HG03469 (cell line): ENCODE data around the gene GCAT.

Experiments used
- ATAC-seq: cut with Tn5 transposase; IDR thresholded peaks from one replicate; pipeline ENCODE4 v1.9.1; 2021; ENCODE audit warnings: mild to moderate bottlenecking, moderate library complexity, moderate number of reproducible peaks; ENCODE audit not compliant: unreplicated experiment

GCAT gene

DNA sequence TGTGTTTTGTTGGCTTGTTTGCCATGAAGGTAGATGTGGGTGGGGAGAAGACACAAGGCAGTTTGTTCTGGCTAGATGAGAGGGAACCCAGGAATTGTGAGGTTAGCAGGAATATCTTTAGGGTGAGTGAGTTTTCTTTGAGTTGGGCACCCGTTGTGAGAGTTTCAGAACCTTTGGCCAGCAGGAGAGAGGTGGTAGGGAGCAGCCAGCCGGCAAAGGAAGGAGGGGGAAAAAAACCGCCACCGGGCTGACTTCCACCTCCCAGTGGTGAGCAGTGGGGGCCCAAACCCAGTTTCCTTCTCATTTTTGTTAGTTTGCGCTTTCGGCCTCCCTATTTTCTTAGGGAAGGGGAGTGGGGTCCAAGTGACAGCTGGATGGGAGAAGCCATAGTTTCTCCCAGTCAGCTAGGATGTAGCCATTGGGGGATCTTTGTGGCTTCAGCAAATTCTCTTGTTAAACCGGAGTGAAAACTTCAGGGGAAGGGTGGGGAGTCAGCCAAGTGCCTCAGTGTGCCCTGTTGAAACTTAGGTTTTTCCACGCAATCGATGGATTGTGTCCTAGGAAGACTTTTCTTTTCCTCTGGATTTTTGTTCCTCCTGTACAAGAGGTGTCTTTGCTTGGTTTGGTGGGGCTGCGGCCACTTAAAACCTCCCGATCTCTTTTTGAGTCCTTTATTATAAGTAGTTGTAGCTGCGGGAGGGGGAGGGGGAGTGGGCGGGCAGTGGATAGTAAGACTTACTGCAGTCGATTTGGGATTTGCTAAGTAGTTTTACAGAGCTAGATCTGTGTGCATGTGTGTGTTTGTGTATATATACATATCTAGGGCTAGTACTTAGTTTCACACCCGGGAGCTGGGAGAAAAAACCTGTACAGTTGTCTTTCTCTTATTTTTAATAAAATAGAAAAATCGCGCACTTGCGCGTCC lies 1.1 kb upstream of the GCAT start:
- ATAC-seq, result no peak

DNA sequence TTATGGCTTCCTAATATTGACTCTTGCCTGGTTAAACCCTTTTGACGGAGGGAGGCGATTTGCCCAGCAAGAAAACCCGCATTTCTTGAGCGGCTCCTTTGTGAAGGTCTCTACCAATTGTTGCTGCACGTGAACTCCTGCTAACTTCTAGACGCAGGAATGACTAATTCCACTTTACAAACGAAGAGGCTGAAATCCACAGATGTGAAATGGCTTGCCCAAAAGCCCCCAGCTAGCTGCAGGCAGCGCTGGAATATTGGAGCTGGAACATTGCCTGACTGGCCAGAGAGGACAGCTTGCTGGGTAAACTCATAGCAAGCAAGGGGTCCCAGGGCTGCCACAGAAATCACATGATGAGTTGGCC lies 542 bp downstream of the GCAT start:
- no peak for ATAC-seq

DNA sequence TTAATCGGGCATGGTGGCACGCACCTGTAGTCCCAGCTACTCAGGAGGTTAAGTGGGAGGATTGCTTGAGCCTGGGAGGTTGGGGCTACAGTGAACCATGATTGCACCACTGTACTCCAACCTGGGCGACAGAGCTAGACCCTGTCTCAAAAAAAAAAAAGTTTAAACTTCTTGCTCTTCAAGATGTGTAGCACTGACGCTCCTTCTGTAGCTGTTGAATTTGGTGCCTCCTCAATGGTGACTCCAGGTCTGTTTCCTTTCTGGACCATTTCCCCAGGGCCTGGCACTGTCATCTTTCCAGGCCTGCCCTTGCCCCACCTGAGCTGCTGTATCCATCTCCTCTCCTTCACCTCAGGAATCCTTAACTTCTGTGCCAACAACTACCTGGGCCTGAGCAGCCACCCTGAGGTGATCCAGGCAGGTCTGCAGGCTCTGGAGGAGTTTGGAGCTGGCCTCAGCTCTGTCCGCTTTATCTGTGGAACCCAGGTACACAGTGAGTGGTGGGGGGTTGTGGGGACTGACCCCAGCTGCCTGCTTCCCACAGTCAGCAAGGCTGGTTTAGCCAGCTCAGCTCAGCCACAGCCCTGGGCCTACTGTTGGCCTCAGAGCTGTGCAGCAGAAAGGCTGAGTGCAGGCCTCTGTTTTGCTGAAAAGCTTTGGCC lies 2.1 kb downstream of the GCAT start:
- no peak for ATAC-seq

DNA sequence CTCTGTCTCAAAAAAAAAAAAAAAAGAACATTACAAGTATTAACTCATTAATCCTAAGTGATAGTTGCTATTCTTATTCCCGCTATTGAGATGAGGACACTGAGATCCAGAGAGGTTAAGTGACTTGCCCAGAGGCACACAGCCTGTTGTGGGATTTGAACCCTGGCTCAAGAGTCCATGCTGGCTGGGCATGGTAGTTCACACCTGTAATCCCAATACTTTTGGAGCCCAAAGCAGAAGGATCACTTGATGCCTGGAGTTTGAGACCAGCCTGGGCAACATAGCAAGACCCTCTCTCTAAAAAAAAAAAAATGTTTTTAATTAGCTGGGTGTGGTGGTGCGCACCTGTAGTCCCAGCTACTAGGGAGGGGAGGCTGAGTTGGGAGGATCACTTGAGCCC lies 4.1 kb downstream of the GCAT start:
- no peak for ATAC-seq

DNA sequence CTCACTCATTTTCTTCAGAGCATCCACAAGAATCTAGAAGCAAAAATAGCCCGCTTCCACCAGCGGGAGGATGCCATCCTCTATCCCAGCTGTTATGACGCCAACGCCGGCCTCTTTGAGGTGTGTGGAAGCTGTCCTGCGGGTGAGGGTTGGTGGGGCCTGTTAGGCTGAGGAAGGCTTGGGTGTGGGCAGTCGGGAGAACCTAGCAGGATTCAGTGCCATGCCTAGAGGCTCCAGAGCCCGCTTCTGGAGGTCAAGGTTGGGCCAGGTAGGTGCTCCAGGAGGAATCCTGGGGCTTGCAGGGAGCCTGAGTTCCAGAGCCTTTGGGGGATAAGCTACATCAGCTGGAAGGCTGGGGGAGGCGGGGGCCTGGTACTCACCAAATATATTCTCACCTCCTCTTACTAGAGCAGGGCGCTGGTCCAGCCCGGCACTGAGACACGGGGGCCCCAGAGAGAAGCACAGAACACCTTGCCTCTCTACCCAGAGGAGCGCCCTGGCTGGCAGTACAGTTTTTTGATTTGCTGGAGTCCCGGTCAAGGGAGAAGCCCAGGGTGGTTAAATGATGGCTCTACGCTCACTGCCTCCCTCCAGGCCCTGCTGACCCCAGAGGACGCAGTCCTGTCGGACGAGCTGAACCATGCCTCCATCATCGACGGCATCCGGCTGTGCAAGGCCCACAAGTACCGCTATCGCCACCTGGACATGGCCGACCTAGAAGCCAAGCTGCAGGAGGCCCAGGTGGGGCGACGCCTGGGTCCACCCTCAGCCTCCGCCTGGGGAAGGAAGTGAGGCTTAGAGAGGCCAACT lies 5.3 kb downstream of the GCAT start:
- no peak for ATAC-seq

DNA sequence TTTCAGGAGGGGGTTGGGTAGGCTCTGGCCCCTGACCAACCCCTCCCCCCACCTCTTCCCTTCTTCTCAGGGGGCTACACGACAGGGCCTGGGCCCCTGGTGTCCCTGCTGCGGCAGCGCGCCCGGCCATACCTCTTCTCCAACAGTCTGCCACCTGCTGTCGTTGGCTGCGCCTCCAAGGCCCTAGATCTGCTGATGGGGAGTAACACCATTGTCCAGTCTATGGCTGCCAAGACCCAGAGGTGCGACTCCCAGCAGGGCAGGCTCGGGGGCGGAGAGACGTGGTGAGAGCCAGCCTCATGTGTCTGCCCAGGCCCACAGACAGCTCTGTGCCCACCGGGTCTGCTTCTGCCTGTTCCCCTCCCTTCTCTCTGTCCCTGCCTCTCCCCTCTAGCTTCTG lies 7.9 kb downstream of the GCAT start:
- no peak for ATAC-seq

DNA sequence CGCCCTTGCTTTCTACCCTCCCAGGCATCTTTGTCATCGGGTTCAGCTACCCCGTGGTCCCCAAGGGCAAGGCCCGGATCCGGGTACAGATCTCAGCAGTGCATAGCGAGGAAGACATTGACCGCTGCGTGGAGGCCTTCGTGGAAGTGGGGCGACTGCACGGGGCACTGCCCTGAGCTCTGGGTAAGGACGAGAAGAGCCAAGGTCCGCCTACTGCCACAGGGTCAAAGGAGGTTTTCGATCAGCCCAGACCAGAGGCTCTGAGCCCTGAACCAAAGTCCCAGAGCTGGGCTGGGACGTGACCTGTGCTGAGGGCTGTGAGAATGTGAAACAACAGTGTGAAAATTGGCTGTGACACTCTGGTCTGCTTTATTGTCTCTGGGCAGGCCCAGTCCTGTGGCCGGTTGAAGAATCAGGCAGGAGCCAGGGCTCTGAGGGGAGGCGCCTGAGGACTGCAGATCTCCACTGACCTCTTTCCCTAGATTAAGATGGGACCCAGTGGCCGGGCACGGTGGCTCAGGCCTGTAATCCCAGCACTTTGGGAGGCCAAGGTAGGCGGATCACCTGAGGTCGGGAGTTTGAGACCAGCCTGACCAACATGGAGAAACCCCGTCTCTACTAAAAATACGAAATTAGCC lies 8.9 kb downstream of the GCAT start:
- ATAC-seq, result no peak

DNA sequence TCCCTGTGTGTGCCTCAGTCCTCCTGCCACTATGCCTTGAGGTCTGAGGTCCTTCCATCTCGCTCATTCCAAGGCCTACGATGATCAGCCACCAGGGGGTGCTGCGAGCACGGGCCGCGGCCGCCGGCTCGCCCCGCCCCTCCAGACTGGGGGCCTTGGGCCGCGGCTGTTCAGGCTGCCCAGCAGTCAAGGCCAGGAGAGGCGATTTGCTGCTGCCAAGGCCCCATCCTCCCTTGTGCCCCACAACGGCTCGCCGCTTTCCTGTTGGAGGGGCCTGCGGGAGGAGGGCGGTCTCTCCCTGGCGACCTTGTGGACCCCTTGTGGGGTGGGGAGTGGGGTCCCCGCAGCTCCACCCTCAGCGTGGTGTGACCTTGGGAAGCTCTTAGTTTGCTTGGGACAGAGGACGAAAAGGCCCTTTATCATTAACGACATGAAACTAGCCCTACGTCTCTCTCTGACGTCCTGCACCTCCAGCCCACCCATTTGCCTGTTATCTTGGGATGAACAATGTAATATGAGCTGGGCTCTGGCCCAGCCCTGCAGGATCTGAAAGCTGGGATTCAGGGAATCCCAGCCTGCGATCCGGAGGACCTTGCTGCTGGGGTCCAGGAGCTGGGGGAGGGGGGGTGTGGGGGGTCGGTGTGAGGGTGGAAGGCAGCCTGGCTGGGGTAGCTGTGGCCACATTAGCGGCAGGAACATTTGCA lies 10.1 kb downstream of the GCAT start:
- ATAC-seq, result no peak

DNA sequence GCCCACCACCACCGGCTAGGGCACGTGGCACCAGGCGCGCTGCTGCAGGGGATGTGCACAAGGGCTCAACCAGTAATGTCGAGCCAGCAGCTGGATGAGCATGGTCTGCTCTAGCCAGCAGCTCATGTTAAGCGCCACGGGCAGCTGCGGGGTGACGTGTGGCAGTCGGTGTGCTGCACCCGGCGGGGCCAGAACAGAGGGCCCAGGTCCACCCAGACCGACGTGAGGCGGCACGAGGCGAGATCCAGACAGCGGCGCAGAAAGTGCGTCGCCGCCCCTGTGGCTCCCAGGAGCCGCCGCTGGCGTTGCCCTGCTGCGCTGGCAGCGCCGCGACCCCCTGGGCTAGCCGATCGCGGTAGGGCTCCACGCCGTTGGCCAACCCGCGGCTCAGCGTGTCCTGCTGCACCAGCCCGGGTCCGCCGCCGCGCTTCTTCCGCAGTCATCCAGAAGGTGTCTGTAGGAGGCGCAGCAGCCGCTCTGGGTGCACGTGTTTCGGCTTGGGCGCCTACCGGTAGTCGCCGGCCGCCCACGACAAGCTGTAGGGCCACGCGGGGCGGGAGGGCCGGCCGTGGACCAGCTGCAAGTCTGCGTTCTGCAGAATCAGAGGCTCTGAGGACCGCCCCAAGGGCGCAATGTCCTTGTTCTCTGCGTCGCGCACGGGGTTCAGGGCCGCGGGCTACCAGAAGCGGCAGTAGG lies 10.8 kb downstream of the GCAT start:
- ATAC-seq, result no peak

DNA sequence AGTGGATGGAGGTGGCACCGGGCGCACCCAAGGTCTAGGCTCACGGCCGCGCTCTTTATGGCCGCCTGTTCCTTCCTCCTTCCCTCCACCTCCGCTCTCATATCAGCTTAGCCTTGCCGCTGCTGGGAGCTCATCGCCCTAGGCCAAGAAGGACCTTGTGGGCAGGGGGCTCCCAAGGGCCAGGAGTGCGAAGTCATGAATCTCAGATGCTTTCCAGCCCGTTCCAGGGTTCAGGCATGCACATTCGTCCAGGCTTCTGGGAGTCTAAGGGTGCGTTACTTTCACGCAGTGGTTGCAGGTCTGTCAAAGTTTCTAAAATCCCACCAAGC lies 11.3 kb downstream of the GCAT start:
- ATAC-seq, result no peak

DNA sequence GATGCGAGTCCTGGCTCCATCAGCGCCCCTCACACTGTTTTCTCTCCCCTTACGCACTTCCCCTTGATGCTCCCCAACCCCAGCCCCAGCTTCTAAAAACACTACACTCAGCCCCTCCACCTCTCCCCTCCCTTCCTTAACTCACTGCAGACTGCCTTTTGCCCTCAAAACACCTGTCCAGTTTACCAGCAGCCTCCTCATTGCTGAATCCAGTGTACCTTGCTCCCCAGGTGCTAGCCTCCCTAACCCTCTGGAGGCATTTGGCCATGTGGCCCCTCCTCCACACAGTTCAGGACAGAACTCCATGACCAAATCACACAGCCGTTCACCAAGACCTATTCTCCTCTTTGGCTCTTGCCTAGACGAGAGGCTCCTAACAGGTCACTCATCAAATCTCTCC lies 12.6 kb downstream of the GCAT start:
- ATAC-seq, result no peak

DNA sequence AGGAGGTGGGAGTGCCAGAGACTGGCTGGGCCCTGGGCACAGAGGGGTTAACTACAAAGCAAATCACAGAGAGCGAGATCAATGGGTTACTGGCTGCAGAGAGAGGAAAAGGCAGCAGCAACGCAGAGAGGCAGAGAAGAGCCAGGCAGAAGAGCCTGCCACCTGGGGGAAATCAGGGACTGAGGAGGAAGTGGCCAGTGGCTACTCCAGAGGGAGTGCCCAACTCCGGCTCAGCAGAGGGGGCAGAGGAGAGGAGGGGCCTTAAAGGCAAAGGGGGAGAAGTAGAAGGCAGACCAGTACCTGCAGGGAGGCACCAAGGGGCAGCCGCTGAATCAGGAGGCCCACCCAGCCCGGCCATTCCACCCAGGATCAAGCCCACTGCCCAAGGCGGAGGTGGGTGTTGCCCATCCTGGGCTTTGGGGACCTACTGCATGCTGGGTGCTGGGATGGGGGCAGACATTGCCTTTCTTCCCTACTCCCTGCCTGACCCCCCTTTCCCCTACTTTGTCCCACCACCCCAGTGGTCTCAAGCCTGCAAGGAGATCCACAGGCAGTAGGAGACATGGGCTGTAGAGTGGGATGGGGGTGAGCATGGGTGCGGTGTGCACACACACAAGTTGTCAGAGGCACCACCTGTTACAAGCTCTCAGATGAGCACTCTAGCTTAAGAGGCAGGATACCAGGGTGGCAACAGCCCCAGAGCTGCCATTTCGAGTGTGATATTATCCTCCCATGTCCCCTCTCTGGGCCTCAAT lies 14.5 kb downstream of the GCAT start:
- no peak for ATAC-seq

DNA sequence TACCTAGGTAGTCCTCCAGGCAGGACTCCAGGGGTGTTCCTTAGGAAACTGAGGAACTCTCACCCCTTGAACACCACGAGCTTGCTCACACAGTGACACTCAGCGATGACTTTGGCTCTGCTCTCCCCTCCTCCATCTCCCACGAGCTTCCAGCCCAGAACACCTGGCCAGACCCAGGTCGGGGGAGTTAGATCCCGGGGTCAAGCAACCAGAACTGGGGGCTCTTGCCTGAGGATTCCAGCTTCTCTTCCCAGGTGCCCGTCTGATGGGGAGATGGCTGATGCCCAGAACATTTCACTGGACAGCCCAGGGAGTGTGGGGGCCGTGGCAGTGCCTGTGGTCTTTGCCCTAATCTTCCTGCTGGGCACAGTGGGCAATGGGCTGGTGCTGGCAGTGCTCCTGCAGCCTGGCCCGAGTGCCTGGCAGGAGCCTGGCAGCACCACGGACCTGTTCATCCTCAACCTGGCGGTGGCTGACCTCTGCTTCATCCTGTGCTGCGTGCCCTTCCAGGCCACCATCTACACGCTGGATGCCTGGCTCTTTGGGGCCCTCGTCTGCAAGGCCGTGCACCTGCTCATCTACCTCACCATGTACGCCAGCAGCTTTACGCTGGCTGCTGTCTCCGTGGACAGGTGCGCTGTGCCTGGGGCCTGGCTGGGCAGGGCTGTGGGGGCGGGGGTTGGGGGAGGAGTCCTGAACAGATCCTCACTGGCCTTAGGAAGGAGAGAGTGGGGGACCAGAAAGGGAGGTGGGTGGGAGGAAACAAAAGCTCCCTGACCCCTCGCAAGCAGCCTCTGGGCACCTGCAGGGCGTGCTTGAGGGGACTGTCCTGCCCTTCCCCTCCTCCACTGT lies 15.6 kb downstream of the GCAT start, which contains the start of gene GALR3:
Gene GALR3 (plus strand): TSS at position 249 of the 852 bp plus-strand sequence. CDS start 25 bp downstream, at position 274.
- ATAC-seq, result no peak

DNA sequence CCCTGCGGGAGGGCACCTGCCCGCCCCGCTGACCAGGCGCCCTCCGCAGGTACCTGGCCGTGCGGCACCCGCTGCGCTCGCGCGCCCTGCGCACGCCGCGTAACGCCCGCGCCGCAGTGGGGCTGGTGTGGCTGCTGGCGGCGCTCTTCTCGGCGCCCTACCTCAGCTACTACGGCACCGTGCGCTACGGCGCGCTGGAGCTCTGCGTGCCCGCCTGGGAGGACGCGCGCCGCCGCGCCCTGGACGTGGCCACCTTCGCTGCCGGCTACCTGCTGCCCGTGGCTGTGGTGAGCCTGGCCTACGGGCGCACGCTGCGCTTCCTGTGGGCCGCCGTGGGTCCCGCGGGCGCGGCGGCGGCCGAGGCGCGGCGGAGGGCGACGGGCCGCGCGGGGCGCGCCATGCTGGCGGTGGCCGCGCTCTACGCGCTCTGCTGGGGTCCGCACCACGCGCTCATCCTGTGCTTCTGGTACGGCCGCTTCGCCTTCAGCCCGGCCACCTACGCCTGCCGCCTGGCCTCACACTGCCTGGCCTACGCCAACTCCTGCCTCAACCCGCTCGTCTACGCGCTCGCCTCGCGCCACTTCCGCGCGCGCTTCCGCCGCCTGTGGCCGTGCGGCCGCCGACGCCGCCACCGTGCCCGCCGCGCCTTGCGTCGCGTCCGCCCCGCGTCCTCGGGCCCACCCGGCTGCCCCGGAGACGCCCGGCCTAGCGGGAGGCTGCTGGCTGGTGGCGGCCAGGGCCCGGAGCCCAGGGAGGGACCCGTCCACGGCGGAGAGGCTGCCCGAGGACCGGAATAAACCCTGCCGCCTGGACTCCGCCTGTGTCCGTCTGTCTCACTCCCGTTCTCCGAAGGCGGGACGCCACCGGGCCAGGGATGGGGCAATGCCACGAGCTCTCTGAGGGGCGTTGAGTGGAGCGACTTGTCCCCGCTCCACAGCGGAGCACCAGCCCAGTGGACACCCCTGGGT lies 17.2 kb downstream of the GCAT start:
- ATAC-seq, result no peak

DNA sequence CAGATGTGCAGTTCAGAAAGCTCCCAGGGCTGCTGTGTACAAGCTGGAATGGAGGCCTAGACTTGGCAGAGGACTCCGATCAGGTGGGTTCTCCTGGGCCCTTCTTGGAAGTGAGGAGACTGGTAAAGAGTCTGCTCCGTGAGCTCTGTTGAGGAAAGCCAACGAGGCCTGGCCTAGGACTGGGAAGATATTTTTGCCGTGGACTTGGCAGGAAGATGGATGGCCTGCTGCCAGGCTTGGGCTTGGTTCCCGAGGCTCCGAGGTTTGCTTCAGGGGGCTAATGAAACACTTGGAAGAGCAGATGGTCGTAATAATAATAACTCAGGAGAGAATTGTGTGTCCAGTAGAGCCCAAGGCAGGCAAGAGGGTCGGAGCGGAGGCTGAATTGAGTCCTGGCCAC lies 19.3 kb downstream of the GCAT start:
- ATAC-seq, result no peak

DNA sequence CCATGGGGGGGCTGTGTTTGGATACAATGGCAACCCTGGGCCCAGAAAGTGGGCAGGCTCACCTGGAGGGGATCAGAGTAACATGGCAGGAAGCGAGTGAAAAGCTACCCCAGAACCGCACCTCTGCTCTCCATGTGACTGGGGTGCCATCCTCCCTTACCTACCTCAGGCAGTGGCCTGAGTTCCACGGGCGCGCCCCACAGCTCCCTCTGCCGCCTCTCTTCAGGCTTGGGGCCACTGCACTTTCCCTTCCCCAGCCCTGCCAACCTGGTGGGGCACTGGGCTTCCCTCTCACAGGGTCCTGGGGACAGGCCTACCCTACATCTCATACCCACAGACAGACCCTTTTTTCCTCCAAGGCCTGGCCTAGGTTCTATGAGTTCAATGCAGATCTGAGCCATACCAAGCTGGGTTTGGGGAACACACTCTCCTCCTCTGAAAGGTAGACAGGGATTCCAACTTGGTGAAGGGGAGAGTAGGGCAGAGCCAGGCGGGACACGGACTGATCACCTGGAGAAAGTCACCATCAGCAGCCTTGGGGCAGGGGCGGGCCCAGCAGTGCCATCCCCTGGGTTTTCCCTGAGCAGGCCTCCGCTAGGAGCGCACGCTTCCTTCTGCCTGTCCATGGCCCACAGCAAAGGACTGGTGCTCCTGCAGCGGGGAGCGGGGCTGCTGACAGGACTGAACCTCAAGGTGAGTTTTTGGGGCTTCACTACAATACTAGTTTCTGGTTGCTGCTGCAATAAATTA lies 22.5 kb downstream of the GCAT start:
- no peak for ATAC-seq
